GM12874 (cell line): Measurements from ENCODE around the gene ETF1.

Experiments used
- CTCF ChIP-seq: IDR thresholded peaks from 2 replicates; pipeline ENCODE4 v1.5.1; 2011; ENCODE audit warnings: low read depth, mild to moderate bottlenecking, control low read depth, low read length, moderate library complexity; ENCODE audit not compliant: insufficient read depth

Gene ETF1

GRCh38 chr5:138544181-138545134 lies 1.4 kb upstream of the ETF1 start:
- no peak for TF ChIP-seq CTCF

- TF ChIP-seq CTCF = no peak
Observed at GRCh38 chr5:138543730-138544104, 681 bp upstream of the ETF1 start.

- no peak for TF ChIP-seq CTCF
Observed at GRCh38 chr5:138542180-138542955, 668 bp downstream of the ETF1 start.

GRCh38 chr5:138541511-138542179 lies 1.4 kb downstream of the ETF1 start:
- no peak for TF ChIP-seq CTCF

- TF ChIP-seq CTCF = no peak
Observed at GRCh38 chr5:138539791-138540190, 3.2 kb downstream of the ETF1 start.

- no peak for TF ChIP-seq CTCF
Observed at GRCh38 chr5:138538943-138539627, 4.0 kb downstream of the ETF1 start.
